ENCODE data around the gene GOLGA6L10.

The GOLGA6L10 gene

GRCh38 chr15:82298032-82298431 is 51.2 kb downstream of the GOLGA6L10 start:
- DNase-seq = no peak

GRCh38 chr15:82297546-82297945 is 51.7 kb downstream of the GOLGA6L10 start:
- DNase-seq = no peak

DNA sequence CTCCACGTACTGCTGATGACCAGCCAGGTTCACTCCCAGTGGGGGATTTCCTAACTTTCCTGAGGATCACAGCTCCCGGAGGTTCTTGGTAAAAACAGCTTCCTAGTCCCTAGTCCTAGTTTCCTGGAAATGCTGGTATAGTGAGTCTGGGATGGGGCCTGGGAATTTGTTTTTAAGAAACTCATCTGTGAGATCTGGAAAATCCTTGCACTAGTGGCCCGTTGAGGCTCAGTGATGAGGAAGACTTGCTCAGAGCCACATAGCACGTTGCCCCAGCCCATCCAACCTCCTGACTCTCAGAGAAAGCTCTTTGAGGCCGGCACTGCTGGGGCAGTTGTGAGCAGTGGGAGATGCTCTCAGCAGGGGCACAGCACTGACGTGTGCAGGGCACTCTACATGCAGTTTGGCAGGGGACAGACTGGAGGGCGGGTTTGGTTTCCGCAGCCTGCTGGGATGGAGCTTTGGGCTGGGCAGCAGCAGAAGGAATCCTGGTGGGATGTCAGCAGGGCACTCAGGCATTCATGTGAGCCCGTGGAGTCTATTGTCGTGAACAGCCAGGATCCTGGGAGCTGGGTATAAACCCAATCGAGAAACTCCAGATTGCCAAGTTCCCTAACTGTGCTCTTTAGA is 55.1 kb downstream of the GOLGA6L10 start:
- no peak for DNase-seq

DNA sequence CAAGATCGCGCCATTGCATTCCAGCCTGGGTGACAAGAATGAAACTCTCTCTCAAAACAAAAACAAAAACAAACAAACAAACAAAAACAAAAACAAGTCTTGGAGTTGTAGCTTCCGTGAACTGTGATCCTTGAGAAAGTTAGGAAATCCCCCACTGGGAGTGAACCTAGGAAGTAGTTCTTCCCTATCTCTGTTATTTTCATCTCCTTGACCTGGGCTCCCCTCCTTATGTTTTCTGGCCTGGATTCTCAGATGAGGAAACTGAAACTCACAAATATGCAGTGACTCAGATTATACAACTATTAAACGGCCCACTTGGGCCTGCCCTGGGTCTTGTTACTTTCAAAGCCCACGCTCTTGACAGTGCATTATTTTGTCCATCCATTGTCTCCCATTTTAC is 57.0 kb downstream of the GOLGA6L10 start:
- DNase-seq = no peak
